Measurements from ENCODE around the gene MEX3C.
A peak's percentile ranks its signal among the peaks of the same experiment; 100 is the strongest.

MEX3C gene

DNA sequence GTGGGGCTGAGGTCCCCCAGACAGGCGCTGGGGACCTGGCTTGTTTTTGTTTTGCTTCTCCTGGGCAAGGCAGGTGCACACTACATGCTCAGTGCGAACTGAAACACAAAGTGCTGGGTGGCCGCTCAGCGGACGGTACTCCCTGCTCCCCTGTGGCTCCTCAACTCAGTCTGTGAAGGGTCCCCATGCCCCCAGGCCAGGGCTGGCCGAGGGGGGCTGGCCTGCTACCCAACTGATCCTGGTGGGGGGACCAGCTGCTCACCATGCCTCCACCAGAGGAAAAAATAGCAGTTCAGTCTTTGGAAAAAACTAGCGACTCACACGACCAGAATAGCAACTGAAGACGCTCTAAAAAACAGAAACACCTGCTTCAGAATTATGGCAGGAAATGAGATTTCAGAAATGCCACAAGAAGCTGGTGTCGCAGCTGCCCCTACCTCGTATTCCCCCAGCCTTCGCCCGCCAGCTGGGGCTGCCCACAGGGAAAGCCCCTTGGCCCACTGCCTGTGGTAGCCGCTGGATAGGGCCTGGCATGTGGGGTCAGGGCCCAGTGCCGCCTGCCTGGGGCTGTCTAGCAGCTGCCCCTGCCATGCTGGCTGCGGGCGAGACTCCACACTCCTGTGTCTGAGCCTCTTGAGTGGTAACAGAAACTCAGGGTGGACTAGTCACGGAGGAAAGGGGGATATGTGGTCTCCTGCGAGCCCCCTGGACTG, 43.7 kb downstream of the MEX3C start:
- no peak for DNase-seq (ENCODE audit: low spot score)

DNA sequence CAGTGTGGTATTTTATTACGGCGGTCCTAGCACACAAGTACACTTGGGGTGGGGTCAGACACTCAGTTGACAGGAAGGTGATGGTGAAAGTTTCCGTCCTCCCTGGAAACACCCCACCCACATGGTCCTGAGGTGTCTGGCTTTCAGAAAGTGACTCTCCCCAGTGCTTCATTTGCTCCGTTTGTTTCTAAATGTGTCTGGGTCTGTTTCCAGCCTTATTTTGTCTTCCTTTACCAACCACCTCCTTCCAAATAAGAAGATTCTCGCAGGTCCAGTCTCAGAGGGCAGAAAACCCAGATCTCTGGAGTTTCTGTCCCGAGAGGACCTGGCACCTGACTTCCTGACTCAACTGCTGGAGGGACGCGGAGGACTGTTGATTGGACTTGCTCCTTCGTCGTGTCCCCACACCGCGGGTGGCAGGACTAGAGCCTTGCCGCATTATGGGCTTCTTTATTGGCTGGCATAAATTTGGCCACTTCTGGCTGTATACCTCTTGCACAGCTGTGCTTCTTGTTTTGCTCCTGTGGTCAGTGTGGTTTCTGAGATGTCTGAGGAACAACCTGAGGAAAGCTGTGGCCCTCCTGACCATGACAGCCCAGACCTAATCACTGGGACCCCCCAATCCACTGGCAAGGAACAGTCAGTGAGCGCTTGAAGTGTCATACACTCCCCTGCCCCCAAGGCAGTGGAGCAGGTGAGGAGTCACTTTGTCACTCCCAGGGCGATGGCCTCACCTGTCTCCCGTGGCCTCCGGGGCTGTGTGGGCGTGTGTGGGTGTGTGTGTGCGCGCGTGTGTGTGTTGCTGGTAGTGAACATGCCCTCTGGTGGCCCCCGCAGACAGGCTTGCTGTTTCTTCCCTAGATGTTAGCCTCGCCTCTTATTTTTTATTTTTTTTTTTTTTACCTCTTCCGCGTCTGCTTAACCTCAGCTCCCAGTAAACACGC, 45.6 kb downstream of the MEX3C start:
- DNase-seq (ENCODE audit: low spot score): no peak

DNA sequence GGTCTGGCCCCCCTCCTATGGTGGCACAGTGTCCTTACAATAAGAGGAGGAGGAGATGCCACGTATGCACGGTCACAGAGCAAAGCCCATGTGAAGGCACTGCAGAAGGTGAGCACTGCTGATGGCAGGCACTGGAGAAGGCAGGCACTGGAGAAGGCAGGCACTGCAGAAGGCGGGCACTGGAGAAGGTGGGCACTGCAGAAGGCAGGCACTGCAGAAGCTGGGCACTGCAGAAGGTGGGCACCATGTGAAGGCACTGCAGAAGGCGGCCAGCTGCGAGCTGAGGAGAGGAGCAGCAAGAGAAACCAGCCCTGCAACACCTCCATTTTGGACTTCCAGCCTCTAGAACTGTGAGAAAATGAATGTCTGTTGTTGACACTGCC, 46.3 kb downstream of the MEX3C start:
- no peak for DNase-seq (ENCODE audit: low spot score)

DNA sequence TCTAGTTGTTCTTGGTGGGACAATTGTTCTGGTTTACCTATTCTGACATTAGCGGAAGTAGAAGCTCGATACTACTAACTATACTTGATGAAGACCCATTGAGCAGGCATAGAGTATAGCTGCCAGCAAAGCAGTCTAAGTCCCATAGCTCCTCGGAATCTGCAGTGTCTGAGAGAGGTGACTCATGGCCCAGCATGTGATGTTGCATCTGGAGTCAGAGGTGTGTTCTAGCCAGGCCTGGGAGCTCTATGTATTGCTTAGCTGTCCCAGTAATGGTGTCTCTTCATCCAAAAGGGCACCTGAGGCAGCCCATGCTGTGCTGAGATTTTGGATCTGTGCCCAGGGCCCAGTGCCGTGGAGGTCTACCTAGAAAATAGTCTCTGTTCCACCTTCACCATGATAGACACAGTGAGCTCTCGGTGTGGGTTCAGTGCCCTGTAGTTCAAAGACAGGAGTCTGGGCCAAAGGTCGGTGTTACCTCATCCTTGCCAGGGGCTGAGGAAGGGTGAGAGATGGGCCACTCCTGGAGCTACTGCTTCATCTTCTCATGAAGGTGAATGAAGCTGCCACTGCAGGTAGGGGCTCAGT, 47.3 kb downstream of the MEX3C start:
- peak; percentile 67 for DNase-seq (ENCODE audit: low spot score)

DNA sequence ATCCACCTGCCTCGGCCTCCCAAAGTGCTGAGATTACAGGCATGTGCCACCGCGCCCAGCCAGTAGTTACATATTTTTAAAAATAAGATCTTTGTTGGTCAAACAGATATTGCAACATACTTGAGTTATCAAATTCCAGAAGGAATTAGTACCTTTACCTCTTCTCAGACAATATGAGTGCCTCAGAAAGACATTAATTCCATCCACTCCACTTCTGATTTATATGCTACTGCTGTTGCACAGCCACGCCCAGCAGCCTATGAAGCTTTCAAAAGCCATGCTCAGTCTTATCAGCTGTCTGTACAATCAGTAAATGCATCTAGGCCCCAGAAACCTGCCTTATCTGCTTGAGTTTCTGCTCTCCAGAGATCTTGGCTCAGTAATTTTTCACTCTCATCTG, 47.8 kb downstream of the MEX3C start:
- no peak for DNase-seq (ENCODE audit: low spot score)

DNA sequence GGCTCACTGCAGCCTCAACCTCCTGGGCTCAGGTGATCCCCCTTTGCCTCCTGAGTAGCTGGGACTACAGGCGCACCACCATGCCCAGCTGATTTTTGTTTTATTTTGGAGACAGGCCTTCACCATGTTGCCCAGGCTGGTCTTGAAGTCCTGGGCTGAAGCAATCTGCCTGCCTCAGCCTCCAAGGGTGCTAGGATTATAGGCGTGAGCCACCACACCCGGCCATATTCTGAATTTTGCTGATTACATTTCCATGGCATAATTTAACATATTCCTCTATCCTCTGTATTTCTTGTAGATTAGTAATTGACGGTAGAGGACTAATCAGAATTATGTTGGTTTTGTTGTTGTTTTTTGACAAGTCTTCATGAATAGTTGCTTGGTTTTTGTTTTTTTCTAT, 50.6 kb downstream of the MEX3C start:
- DNase-seq (ENCODE audit: low spot score): no peak

DNA sequence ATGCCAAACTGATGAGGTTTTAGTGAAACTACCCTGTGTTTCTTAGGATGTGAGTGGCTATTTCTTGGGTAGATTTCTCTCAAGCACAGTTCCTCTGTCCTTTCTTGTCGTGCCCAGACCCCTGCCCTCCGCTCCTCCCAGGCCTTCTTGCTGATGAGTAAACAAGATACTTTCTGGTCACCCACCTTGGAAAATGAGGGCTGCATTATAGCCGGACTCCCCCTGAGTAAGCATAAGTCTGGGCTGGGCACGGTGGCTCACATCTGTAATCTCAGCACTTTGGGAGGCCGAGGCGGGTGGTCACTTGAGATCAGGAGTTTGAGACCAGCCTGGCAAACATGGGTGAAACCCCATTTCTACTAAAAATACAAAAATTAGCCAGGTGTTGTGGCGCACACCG, 58.5 kb downstream of the MEX3C start:
- DNase-seq (ENCODE audit: low spot score): no peak

DNA sequence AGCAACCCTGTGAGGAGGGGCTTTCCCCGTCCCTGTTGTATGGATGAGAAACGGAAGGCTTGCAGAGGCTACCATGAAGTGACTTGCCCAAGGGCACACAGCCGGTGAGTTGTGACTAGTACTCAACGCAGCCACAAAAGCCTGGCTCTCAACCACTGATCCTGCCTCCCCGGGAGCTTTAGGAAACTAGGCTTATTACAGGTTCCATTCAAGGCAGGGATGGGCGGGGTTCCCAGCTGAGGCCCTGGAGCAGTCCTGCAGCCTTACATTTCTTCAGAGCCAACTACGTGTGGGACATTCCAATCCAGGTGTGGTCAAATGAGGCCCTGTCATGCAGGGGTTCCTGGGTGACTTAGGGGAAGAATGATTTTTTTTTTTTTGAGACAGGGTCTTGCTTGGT, 59.6 kb downstream of the MEX3C start:
- no peak for DNase-seq (ENCODE audit: low spot score)

DNA sequence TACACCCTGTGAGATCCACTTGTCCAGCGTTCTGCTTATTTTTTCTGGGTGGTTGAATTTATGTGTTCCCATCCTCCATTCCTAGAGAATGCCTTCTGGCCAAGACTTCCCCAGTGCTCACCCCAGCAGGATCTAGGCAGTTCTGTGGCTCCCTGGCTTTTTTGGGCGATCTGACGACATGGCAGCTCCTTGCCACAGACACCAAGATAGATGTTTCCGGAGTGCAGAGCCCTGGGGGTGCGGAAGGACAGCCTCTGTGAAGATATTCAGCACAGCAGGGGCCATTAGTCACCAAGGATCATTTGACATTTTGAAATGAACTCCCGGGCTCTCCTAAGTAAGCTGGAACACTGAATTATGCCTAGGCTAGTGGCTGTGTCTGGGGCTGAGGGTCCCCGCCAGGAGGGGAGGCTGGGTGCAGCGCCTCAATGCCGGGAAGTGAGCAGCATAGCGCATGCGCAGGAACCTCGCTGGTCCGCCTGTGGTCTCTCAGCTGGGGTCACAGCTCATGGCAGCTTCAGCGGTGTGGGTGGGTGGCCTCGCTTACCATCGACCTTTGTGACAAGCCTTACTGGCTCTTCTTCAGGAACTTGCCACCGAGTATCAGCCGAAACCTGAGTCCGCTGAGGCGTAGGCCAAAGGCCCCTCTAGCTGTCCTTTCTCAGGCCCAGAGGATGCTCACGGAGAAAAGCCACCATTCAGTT, 60.3 kb downstream of the MEX3C start:
- DNase-seq (ENCODE audit: low spot score): no peak

DNA sequence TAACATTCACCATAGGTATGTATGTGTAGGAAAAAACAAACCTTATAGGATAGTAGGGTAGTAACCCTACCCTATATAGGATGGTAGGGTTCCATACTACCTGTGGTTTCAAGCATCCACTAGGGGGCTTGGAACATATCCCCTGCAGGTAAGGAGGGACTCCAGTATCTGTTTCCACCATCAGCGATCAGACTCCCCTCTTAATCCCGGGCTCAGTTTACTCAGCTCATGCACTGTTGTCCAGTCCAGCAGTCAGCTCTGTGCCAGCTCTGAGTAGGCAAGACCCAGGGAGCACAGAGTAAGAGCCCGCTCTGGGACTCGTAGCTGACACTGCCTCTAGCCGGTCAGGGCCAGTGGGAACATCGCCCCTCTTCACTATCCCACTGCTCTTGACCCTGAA, 61.7 kb downstream of the MEX3C start:
- DNase-seq (ENCODE audit: low spot score): no peak

DNA sequence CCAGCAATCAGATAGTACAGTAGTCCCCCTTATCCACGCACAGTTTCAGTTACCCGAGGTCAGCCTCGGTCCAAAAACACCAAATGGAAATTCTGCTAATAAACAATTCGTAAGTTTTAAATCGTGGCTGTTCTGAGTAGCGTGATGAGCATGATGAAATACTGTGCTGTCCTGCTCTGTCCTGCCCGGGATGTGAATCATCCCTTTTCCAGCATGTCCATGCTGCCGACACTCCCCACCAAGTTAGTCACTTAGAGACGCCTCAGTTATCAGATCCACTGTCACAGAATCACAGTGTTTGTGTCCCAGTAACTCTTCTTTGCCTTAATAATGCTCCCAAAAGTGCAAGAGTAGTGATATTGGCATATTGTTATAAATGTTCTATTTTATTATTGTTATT, 62.1 kb downstream of the MEX3C start:
- DNase-seq (ENCODE audit: low spot score): peak; percentile 33

DNA sequence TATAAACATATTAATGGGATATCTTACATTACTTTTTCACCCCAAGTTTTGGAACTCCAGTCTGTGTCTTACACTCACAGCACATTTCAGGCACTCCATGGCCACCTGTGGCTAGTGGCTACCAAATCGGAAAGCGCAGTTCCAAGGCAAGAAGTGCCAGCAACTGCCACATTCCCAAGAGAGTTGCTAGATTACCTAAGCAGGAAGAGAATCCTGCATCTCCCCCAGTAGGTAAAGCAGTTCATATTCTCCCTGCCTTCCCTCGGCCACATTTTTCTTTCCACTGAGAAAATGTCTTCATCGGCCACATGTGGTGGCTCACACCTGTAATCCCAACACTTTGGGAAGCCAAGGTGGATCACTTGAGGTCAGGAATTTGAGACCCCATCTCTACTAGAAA, 62.8 kb downstream of the MEX3C start:
- no peak for DNase-seq (ENCODE audit: low spot score)

DNA sequence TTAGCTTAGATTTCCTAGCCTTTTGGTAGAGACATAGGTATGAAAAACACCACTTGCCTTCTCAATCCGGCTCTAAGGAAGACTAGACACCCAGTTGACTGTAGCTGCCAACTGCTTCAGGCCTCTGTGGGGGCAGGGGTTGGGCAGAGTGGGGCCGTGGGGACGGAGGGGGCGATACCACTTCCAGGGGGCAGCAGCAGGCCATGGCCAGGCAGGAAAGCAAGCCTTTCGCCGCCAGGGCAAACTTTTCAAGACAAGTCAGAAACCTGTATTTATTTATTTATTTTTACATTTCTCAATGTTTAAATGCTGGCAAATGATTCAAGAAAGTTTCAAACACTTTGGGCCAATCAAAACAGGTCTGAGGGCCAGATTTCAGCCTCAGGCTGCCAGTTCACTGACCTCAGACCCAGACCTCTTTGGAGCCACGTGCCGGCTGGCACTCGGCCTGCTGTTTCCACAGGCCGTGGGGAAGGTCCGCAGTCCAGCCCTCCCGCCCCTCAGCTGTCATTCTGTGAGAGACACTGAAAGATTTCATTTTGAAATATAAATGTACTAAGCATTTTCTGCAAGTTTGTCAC, 63.8 kb downstream of the MEX3C start:
- DNase-seq (ENCODE audit: low spot score): no peak

DNA sequence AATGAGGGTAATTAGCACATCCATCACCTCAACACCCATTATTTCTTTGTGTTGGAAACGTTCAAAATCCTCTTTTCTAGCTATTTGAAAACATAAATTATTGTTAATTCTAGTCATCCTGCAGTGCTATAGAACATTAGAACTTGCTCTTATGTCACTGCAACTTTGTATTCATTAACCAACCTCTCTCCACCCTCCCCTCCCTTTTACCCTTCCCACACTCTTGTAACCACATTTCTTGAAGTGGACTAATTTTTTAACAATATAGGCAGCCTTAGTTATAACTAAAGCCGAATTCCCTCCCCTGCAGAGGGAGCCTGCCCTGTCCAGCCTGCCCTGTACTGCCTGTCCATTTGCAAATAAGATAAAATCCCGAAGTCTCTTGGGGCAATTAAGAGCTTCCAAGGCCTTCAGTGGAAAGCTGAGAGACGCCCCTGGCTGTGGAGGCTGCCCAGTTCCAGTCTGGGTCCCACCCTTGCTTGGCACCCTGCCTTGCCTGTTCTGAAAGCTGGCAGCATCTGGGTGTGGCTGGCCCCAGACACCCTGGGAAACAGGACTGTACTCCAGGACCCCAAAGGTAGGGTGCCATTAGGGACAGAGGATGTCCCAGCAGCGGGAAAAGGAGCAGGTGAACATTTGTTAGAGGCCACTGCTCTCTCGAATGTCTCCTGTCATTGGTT, 65.1 kb downstream of the MEX3C start:
- DNase-seq (ENCODE audit: low spot score): no peak

DNA sequence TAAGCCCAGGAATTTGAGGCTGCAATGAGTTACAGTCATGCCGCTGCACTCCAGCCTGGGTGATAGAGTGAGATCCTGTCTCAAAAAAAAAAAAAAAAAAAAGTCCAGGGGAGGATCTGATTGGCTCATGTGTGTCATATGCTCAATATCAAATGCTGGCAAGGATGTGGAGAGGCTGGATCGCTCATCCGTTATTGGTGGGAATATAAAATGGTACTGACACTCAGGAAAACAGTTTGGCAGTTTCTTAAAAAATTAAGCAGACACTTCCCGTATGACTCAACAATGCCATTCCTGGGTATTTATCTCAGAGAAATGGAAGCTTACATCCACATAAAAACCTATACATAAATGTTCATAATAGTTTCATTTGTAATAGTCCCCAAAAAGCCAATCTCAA, 68.9 kb downstream of the MEX3C start:
- DNase-seq (ENCODE audit: low spot score): no peak

DNA sequence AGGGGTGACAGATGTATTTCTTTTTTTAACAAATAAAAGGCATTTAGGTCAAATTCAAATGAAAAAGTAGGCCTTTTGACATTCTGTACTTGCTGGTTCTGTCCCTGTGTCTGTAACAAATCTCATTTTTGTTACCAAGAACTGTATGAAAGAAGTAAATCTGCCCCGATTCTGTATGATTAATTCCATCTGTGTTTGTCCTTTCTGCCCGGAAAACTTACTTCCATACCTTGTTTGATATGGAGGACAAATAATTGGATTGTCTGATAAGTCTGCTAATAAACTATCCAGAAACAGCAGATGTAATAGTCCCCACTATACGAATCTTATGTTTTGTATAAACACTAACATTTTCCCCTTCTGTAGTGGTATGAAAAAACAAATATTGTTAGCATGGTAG, 69.8 kb downstream of the MEX3C start:
- no peak for DNase-seq (ENCODE audit: low spot score)

DNA sequence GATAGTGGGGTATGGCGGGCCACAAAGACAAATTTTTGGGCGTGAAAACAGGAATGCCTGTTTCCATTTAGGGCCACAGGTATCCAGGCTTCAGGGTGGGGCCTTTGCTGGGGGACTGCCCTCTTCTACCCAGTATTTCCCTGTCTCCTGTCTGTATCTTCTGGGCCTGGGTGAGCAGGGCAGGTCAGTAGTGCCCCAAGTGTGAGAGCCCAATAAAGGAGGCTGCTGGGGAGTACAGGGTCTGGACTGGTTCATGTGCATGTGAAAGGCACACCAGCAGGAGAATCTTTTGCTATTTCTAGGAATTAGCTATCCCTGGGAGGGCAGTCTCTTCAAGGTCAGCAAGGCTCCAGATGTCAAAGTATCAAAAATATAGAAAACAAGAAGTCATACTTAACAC, 71.5 kb downstream of the MEX3C start:
- DNase-seq (ENCODE audit: low spot score): no peak
